Nephron progenitor cell (in vitro differentiated cells): ENCODE measurements around the gene TIMP4.

Experiments
- DNase-seq: peaks from one replicate; pipeline ENCODE4 v3.0.0; 2021
- H3K27ac Mint-ChIP-seq: 2 replicates; pipeline ENCODE4 v1.8.0; 2021; ENCODE audit warnings: mild to moderate bottlenecking, moderate library complexity, mixed read lengths
- H3K27me3 Mint-ChIP-seq: 2 replicates; pipeline ENCODE4 v1.8.0; 2021; ENCODE audit warnings: mild to moderate bottlenecking, low read depth, mixed read lengths; ENCODE audit not compliant: poor library complexity
- H3K36me3 Mint-ChIP-seq: 2 replicates; pipeline ENCODE4 v1.8.0; 2021; ENCODE audit warnings: low read depth, mixed read lengths
- H3K4me1 Mint-ChIP-seq: 2 replicates; pipeline ENCODE4 v1.8.0; 2021; ENCODE audit warnings: mixed read lengths
- H3K4me3 Mint-ChIP-seq: 2 replicates; pipeline ENCODE4 v1.8.0; 2021; ENCODE audit warnings: mild to moderate bottlenecking, moderate library complexity, mixed read lengths
- H3K9me3 Mint-ChIP-seq: 2 replicates; pipeline ENCODE4 v1.8.0; 2021; ENCODE audit warnings: mild to moderate bottlenecking, moderate library complexity, mixed read lengths
- CTCF ChIP-seq: fragments of 200-600 bp; sonication (generic); IDR thresholded peaks from 2 replicates; pipeline ENCODE4 v1.5.0; 2021; ENCODE audit warnings: antibody characterized with exemption

TIMP4 gene

GRCh38 chr3:12180218-12180617 lies 21.5 kb upstream of the TIMP4 start:
- Mint-ChIP-seq H3K27me3 (peaks cover 11% of the 10 kb centered on the region), H3K36me3 (no peaks in the 10 kb centered on the region), H3K4me3 (no peak overlapping the region), H3K9me3 (no peaks in the 10 kb centered on the region), H3K4me1 (peaks cover 28% of the 10 kb centered on the region), H3K27ac (no peak overlapping the region)
- TF ChIP-seq CTCF: no peak
- DNase-seq: no peak

GRCh38 chr3:12179441-12179840 lies 20.7 kb upstream of the TIMP4 start:
- H3K9me3 Mint-ChIP-seq: peaks cover 4% of the 10 kb centered on the region
- H3K36me3 Mint-ChIP-seq: no peaks in the 10 kb centered on the region
- peaks cover 11% of the 10 kb centered on the region for H3K27me3 Mint-ChIP-seq
- no peak for DNase-seq
- no peak for TF ChIP-seq CTCF
- H3K4me1 Mint-ChIP-seq: peaks cover 23% of the 10 kb centered on the region
- H3K4me3 Mint-ChIP-seq: no peak overlapping the region
- no peak overlapping the region for H3K27ac Mint-ChIP-seq

- H3K4me1 Mint-ChIP-seq: peaks cover 12% of the 10 kb centered on the region
- DNase-seq: no peak
- peaks cover 11% of the 10 kb centered on the region for H3K27me3 Mint-ChIP-seq
- TF ChIP-seq CTCF: no peak
- no peak overlapping the region for H3K4me3 Mint-ChIP-seq
- H3K36me3 Mint-ChIP-seq: peaks cover 3% of the 10 kb centered on the region
- H3K9me3 Mint-ChIP-seq: peaks cover 11% of the 10 kb centered on the region
- H3K27ac Mint-ChIP-seq: peak overlapping the region; percentile 44
Measured at GRCh38 chr3:12178091-12178820, 19.5 kb upstream of the TIMP4 start.

- peaks cover 8% of the 10 kb centered on the region for H3K36me3 Mint-ChIP-seq
- peaks cover 10% of the 10 kb centered on the region for H3K27me3 Mint-ChIP-seq
- H3K9me3 Mint-ChIP-seq: peaks cover 19% of the 10 kb centered on the region
- no peak for TF ChIP-seq CTCF
- H3K27ac Mint-ChIP-seq: no peak overlapping the region
- no peak for DNase-seq
- H3K4me3 Mint-ChIP-seq: no peak overlapping the region
- peaks cover 9% of the 10 kb centered on the region for H3K4me1 Mint-ChIP-seq
Measured at GRCh38 chr3:12177126-12177525, 18.4 kb upstream of the TIMP4 start.

- peak; percentile 74 for DNase-seq
- peak; percentile 78 for TF ChIP-seq CTCF
- H3K27me3 Mint-ChIP-seq: peaks cover 6% of the 10 kb centered on the region
- H3K36me3 Mint-ChIP-seq: peaks cover 9% of the 10 kb centered on the region
- no peak overlapping the region for H3K27ac Mint-ChIP-seq
- H3K4me1 Mint-ChIP-seq: no peaks in the 10 kb centered on the region
- H3K4me3 Mint-ChIP-seq: no peak overlapping the region
- H3K9me3 Mint-ChIP-seq: peaks cover 21% of the 10 kb centered on the region
Measured at GRCh38 chr3:12175844-12176453, 17.2 kb upstream of the TIMP4 start.
